Ectodermal cell (in vitro differentiated cells): Measurements from ENCODE around the gene AMBRA1.

Experiments used
- H3K27ac ChIP-seq: 2 replicates; pipeline ENCODE4 v1.7.0; 2013; ENCODE audit warnings: mild to moderate bottlenecking, low read depth, low read length; ENCODE audit not compliant: insufficient read depth, poor library complexity, severe bottlenecking
- H3K27me3 ChIP-seq: 2 replicates; pipeline ENCODE4 v1.7.0; 2013; ENCODE audit warnings: mild to moderate bottlenecking, low read length; ENCODE audit not compliant: insufficient read depth, control insufficient read depth, poor library complexity, severe bottlenecking
- H3K36me3 ChIP-seq: one replicate; pipeline ENCODE4 v1.7.0; 2013; ENCODE audit warnings: low read length; ENCODE audit not compliant: control insufficient read depth, insufficient read depth
- H3K4me1 ChIP-seq: one replicate; pipeline ENCODE4 v1.7.0; 2013; ENCODE audit warnings: low read length; ENCODE audit not compliant: control insufficient read depth, insufficient read depth
- H3K4me3 ChIP-seq: 2 replicates; pipeline ENCODE4 v1.7.0; 2013; ENCODE audit warnings: low read depth, low read length, control low read depth; ENCODE audit not compliant: insufficient read depth
- H3K9me3 ChIP-seq: 2 replicates; pipeline ENCODE4 v1.7.0; 2013; ENCODE audit warnings: mild to moderate bottlenecking, low read length, moderate library complexity; ENCODE audit not compliant: control insufficient read depth
- WGBS, 2 experiments: methylation state at CpG; one replicate each; pipeline ENCODE4 v1.1.7; 2013; ENCODE audit warnings: missing lambda C conversion rate in 2 of 2; 5-methylcytosine and 5-hydroxymethylcytosine counted together

The AMBRA1 gene

DNA sequence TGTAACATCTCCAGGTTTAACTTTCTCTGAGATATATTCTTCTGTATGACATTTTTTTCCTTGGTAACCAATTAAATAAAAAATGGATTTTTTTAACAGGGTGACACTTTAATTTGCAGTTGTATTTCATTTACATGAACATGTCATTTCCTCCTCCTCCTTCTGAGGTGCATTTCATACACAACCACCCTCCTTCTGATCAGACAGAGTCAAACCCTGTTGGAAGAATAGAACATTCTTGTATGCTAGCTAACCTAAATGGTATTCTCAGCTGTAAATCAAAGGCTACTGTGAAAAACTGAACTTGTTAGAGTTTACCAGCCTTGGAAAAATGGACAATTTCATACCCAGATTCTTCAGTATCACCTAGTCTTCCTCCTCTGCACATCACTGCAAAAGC is 149.5 kb downstream of the AMBRA1 start:
- no peaks in the 10 kb centered on the region for H3K9me3 ChIP-seq
- peaks cover 4% of the 10 kb centered on the region for H3K4me1 ChIP-seq
- no peak overlapping the region for H3K27ac ChIP-seq
- no peaks in the 10 kb centered on the region for H3K36me3 ChIP-seq
- no peaks in the 10 kb centered on the region for H3K27me3 ChIP-seq
- no peak overlapping the region for H3K4me3 ChIP-seq

DNA sequence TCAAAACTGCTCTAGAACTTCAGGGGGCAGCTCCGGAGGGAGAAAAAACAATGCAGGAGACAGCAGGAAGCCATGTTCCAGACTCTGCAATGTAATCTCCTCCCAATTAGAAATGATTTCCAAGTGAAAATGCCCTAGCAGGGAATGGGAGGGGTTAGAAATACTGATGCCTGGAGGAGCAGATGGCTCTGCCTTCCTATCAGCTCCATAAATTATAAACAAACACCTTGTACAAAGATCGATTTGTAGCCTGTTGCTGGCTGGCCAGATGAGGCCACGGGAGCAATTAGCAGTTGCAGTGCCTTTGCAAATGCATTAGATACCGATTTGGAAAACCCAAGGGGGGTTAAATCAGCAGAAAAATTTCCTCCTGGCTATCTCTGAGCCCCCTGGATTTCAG is 155.6 kb downstream of the AMBRA1 start:
- Histone ChIP-seq H3K9me3 (no peaks in the 10 kb centered on the region), H3K4me3 (no peak overlapping the region), H3K4me1 (no peaks in the 10 kb centered on the region), H3K27ac (no peak overlapping the region), H3K36me3 (peaks cover 3% of the 10 kb centered on the region), H3K27me3 (no peaks in the 10 kb centered on the region)
- WGBS, 2 experiments, result 80 to 82% methylated on average over 4 of the region's 4 CpGs

DNA sequence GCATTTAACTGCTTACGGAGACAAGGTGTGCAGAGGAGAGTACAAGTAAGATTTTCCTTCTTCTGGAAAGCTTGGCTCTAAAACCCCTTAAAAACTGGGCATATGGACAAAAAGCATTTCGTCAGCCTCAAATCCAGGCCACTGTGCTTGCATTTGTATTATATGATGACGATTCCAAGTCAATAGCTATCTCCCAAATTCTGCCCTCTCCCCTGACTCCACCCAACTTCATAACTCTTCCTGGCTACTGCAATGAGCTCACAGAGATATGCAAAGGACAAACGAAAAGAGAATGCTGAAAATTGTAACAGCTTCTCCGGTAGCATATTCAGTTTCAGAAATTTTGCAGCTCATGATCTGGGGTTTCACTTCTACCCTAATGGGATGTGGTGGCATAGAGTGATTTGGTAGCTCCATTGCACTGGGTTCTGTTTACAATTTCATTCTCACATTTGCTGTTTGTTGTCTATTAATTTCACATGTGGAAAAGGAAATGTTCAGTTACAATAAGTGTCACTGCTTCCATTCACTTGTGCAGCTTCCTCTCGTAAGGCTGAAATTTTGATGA is 156.6 kb downstream of the AMBRA1 start:
- Histone ChIP-seq H3K4me3 (no peak overlapping the region), H3K27me3 (no peaks in the 10 kb centered on the region), H3K36me3 (peaks cover 5% of the 10 kb centered on the region), H3K27ac (no peak overlapping the region), H3K9me3 (no peaks in the 10 kb centered on the region), H3K4me1 (no peaks in the 10 kb centered on the region)
- WGBS, 2 experiments, result 96 to 98% methylated on average over 5 to 6 of the region's 6 CpGs

DNA sequence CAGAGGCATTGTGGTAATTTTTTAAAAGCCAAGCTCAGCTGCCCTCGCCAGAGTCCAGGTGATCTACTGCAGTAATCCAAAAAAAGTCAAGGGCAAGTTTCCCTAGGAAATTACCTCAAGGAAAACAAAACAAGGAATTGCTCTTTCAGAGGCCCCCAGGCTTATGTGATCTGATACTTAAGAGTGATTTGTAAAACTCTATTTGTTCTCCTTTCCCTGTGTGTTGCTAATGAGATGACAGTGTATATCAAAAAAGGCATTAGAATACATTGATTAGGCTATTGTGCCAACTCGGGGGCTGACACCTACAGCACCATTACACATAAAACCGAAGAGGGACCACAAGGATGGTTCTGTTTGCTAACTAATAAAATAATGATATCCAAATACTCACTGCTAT is 157.7 kb downstream of the AMBRA1 start:
- no peaks in the 10 kb centered on the region for H3K9me3 ChIP-seq
- peaks cover 5% of the 10 kb centered on the region for H3K36me3 ChIP-seq
- H3K4me3 ChIP-seq, result no peak overlapping the region
- WGBS, 2 experiments, result 63 to 97% methylated on average over 1 to 3 of the region's 3 CpGs
- H3K27ac ChIP-seq, result no peak overlapping the region
- no peaks in the 10 kb centered on the region for H3K27me3 ChIP-seq
- H3K4me1 ChIP-seq, result no peaks in the 10 kb centered on the region

DNA sequence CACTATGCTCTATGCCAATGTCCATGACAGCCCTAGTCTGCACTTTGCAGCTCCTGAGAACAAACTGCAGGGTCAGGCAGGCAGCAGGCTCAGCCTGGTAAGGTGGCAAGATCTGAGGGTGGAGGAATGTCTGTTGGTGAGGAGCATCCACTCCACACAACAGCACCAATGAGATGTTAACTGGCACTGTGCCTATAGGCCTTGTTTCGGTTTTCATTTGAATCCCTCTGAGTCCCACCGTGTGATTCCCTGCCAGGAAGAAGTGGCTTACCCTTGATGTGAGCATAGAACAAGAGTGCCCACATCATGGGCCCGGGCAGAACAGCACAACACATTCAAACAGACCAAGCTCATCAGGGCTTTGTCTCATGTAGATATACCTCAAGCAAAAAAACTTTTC is 158.1 kb downstream of the AMBRA1 start:
- Histone ChIP-seq H3K27me3 (no peaks in the 10 kb centered on the region), H3K4me1 (no peaks in the 10 kb centered on the region), H3K4me3 (no peak overlapping the region), H3K9me3 (no peaks in the 10 kb centered on the region), H3K36me3 (peaks cover 5% of the 10 kb centered on the region), H3K27ac (no peak overlapping the region)
- WGBS, 2 experiments, result 78 to 85% methylated on average over 3 of the region's 3 CpGs

DNA sequence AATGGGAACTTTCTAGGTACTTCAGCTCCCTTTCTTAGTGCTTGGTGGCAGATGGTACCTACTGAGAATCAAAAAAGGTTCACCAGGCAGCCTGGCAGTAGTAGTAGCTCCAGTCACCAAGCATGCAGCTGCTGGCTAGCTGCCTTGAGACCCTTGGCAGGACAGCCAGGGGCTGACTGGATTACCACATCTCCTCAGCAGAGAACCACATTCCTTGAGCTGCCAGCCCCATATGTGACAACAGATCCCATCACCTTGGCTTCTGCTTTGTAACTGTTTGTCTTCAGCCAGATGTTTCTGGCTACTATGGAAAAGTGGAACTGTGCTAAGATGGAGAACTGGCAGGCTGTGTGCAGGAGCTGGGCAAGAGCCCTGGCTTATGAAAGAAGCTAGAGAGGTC is 162.6 kb downstream of the AMBRA1 start:
- Histone ChIP-seq H3K27me3 (no peaks in the 10 kb centered on the region), H3K36me3 (peaks cover 5% of the 10 kb centered on the region), H3K4me1 (no peaks in the 10 kb centered on the region), H3K9me3 (no peaks in the 10 kb centered on the region), H3K27ac (no peak overlapping the region), H3K4me3 (no peak overlapping the region)

DNA sequence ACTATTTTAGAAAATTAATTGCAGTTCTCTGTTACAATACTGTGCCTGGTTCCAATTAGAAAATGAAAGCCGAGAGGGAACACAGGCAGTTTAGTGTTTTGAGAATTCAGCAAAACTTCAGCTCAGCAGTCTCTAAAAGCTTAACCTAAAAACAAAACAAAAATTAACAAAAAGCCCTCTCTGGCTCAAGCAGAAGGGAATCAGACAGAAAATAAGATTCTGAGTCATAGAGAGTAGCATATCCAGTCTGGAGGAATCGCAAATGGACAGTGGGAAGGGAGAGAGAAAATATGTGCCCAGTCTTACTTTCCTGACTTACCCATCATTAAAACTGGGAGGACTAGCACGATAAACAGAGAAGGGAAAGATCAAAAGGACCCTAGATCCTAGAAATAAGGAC is 164.1 kb downstream of the AMBRA1 start:
- 96% methylated on average over 2 to 3 of the region's 3 CpGs for WGBS, 2 experiments
- H3K27me3 ChIP-seq, result no peaks in the 10 kb centered on the region
- H3K36me3 ChIP-seq, result peaks cover 5% of the 10 kb centered on the region
- no peak overlapping the region for H3K27ac ChIP-seq
- H3K9me3 ChIP-seq, result no peaks in the 10 kb centered on the region
- H3K4me1 ChIP-seq, result no peaks in the 10 kb centered on the region
- no peak overlapping the region for H3K4me3 ChIP-seq

DNA sequence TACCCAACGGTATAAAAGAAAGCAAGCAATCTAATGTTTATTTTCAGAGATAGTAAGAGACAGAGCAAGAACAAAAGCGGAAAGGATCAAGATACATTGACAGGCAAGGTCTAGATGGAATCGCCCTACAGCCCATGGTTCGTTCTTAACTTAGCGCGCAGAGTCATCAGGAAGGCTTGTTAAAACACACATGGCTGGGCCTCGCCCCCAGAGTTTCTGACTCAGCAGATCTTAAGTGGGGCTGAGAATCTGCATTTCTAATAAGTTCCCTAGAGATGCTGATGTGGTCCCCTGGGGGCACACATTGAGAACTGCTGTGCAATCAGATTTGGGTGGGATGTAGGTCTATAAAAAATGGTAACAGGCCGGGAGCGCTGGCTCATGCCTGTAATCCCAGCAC is 166.5 kb downstream of the AMBRA1 start:
- H3K4me1 ChIP-seq, result no peaks in the 10 kb centered on the region
- H3K9me3 ChIP-seq, result no peaks in the 10 kb centered on the region
- no peaks in the 10 kb centered on the region for H3K36me3 ChIP-seq
- H3K4me3 ChIP-seq, result no peak overlapping the region
- no peaks in the 10 kb centered on the region for H3K27me3 ChIP-seq
- no peak overlapping the region for H3K27ac ChIP-seq
- WGBS, 2 experiments, result 89 to 90% methylated on average over 9 of the region's 9 CpGs

DNA sequence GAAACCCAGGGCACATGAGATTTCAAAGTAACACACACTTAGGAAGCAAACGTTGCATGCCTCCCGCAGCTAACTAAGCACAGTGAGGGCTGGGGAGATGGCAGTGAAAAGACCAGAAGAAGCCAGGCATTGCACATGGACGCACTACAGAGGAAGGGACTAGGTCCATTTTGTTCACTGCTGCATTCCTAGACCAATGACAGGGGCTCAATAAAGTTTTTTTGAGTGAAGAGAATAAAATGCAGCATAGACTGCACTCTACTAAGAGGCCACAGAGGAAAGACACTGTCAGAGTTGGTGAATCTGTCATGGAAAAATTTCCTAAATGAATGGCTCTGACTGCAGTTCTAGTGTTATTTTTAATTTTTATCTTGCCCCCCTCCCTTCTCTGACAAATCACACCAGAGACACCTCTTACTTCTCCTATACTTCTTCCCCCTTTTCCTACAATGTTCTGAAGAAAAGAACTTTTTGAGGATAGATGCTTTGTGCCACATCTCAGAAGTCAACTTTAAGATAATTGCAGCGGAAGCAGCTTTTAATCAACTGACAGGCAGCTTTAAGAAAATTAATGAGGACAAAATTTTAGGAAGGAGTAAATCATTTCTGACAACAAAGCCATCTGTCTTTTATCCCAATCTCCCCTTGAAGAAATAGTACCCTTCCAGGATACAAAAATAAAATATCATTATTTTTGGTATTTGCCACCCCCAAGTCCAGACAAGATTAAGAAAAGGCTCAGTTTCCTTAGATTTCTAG is 167.4 kb downstream of the AMBRA1 start:
- Histone ChIP-seq H3K4me3 (no peak overlapping the region), H3K4me1 (no peaks in the 10 kb centered on the region), H3K9me3 (no peaks in the 10 kb centered on the region), H3K36me3 (no peaks in the 10 kb centered on the region), H3K27ac (no peak overlapping the region), H3K27me3 (no peaks in the 10 kb centered on the region)
- WGBS, 2 experiments, result 90 to 95% methylated on average over 4 of the region's 4 CpGs

DNA sequence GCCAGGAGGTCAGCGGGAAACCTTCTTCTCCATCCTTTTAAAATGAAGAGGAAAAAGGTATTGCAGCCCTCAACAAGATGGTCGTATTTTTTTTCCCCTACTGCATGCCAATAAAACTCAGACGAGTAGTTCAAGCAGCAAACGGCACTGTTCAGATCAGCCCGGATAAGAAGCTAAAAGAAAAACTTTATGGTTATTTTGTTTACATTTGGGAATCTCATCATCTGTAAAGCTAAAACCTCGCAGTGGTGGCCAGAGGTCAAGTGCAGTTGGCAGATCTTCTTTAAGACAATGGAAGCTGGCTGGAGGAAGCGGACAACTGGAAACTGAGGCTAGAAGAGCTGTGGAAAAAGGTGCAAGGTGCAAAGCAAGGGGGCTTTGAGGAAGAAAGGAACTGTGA is 171.2 kb downstream of the AMBRA1 start:
- WGBS, 2 experiments, result 92 to 95% methylated on average over 7 of the region's 7 CpGs
- H3K9me3 ChIP-seq, result no peaks in the 10 kb centered on the region
- H3K4me3 ChIP-seq, result no peak overlapping the region
- H3K27me3 ChIP-seq, result no peaks in the 10 kb centered on the region
- no peaks in the 10 kb centered on the region for H3K36me3 ChIP-seq
- H3K27ac ChIP-seq, result no peak overlapping the region
- H3K4me1 ChIP-seq, result peaks cover 9% of the 10 kb centered on the region
